ENCODE results near the gene SLC9A8. TPM values are rescaled to one million over a fixed set of nuclear protein-coding genes. Genes with fewer than 3 reads are reported as not detected.

SLC9A8 gene
- total and polyA plus RNA-seq, 7 experiments from 2014 or later, result 6.2 to 42.5 (median 23.6) TPM

GRCh38 chr20:49925901-49926454 is 113.3 kb downstream of the SLC9A8 start:
- no peak for ATAC-seq

GRCh38 chr20:49928411-49929141 is 115.9 kb downstream of the SLC9A8 start:
- H3K4me3 ChIP-seq (ENCODE audit: low read length), result no peak overlapping the region
- H3K27me3 ChIP-seq (ENCODE audit: control insufficient read depth in 2 of 2, insufficient read depth in 2 of 2, low read length in 2 of 2), result no peaks in the 10 kb centered on the region
- peak overlapping the region; percentile 1 for H3K27ac ChIP-seq (ENCODE audit: low read depth, low read length)
- H3K36me3 ChIP-seq (ENCODE audit: control insufficient read depth in 2 of 3, insufficient read depth in 3 of 3, low read length in 3 of 3), result no peaks in the 10 kb centered on the region
- DNase-seq (peak; percentile 60 to 84 (median 79)), ATAC-seq (peak; percentile 99)
- peaks cover 3 to 13% (median 7%) of the 10 kb centered on the region in 7 donors for H3K4me1 Mint-ChIP-seq
- H3K9me3 ChIP-seq (ENCODE audit: control insufficient read depth in 2 of 3, low read length in 3 of 3), result no peaks in the 10 kb centered on the region
- POLR2A ChIA-PET, result interaction anchor here (0.7 kb wide), 1 partner anchor 8 kb away, joined by 3 read pairs; the partner anchor contains the start of gene RNF114
- intact Hi-C loops (cut with micrococcal nuclease), result loop anchor here (1.0 to 5.0 kb wide), 8 partner anchors 8 to 594 kb away; partner anchors contain the start of genes RNF114 (in 2 of the 2) and SPATA2 (in 2 of the 2)
- H3K4me1 ChIP-seq (ENCODE audit: control insufficient read depth in 2 of 2, insufficient read depth in 2 of 2, low read length in 2 of 2), result peaks cover 0 to 8% of the 10 kb centered on the region in 2 donors
- CTCF ChIA-PET, result interaction anchor here (1.0 to 1.8 kb wide), 4 partner anchors 9 to 35 kb away, joined by 3 to 6 read pairs (median 4); no protein-coding TSS in a partner anchor
- peak overlapping the region in 7 of 9 donors; percentile 23 to 93 (median 80) for H3K27ac Mint-ChIP-seq
- H3K36me3 Mint-ChIP-seq, result no peaks in the 10 kb centered on the region
- H3K4me3 Mint-ChIP-seq, result peak overlapping the region in 6 of 10 donors; percentile 30 to 66 (median 54)
- no peaks in the 10 kb centered on the region for H3K9me3 Mint-ChIP-seq
- H3K27me3 Mint-ChIP-seq, result peaks cover 0 to 2% (median 0%) of the 10 kb centered on the region in 5 donors

More at GRCh38 chr20:49925901-49926454, 113.3 kb downstream of the SLC9A8 start:
- Histone ChIP-seq H3K4me1 (ENCODE audit: control insufficient read depth in 2 of 2, insufficient read depth in 2 of 2, low read length in 2 of 2) (peaks cover 0 to 8% of the 10 kb centered on the region in 2 donors), H3K4me3 (ENCODE audit: low read length) (no peak overlapping the region), H3K36me3 (ENCODE audit: control insufficient read depth in 2 of 3, insufficient read depth in 3 of 3, low read length in 3 of 3) (no peaks in the 10 kb centered on the region), H3K27ac (ENCODE audit: low read depth, low read length) (no peak overlapping the region), H3K27me3 (ENCODE audit: control insufficient read depth in 2 of 2, insufficient read depth in 2 of 2, low read length in 2 of 2) (no peaks in the 10 kb centered on the region), H3K9me3 (ENCODE audit: control insufficient read depth in 2 of 3, low read length in 3 of 3) (no peaks in the 10 kb centered on the region)
- Mint-ChIP-seq H3K4me3 (no peak overlapping the region), H3K36me3 (no peaks in the 10 kb centered on the region), H3K4me1 (peaks cover 3 to 13% (median 6%) of the 10 kb centered on the region in 7 donors), H3K27ac (peak overlapping the region in 2 of 9 donors; percentile 2 to 58), H3K9me3 (peaks cover 0 to 1% (median 0%) of the 10 kb centered on the region in 11 donors), H3K27me3 (peaks cover 0 to 2% (median 0%) of the 10 kb centered on the region in 5 donors)
- ChIA-PET CTCF (no interaction called here), POLR2A (interaction anchor here (0.6 kb wide), 1 partner anchor 228 kb away, joined by 3 read pairs; no protein-coding TSS in a partner anchor)
- intact Hi-C loops (cut with micrococcal nuclease), result loop anchor here (5.0 kb wide), 2 partner anchors 39 to 384 kb away; no protein-coding TSS in a partner anchor
- DNase-seq, result no peak

GRCh38 chr20:49929142-49929494 is 116.5 kb downstream of the SLC9A8 start:
- ChIA-PET CTCF (interaction anchor here (1.8 kb wide), 1 partner anchor 13 kb away, joined by 6 read pairs; no protein-coding TSS in a partner anchor), POLR2A (no interaction called here)
- DNase-seq (no peak), ATAC-seq (no peak)
- Histone ChIP-seq H3K4me1 (ENCODE audit: control insufficient read depth in 2 of 2, insufficient read depth in 2 of 2, low read length in 2 of 2) (peaks cover 0 to 8% of the 10 kb centered on the region in 2 donors), H3K27ac (ENCODE audit: low read depth, low read length) (no peak overlapping the region), H3K9me3 (ENCODE audit: control insufficient read depth in 2 of 3, low read length in 3 of 3) (no peaks in the 10 kb centered on the region), H3K4me3 (ENCODE audit: low read length) (no peak overlapping the region), H3K36me3 (ENCODE audit: control insufficient read depth in 2 of 3, insufficient read depth in 3 of 3, low read length in 3 of 3) (no peaks in the 10 kb centered on the region), H3K27me3 (ENCODE audit: control insufficient read depth in 2 of 2, insufficient read depth in 2 of 2, low read length in 2 of 2) (no peaks in the 10 kb centered on the region)
- Mint-ChIP-seq H3K9me3 (peaks cover 0 to under 1% (median 0%) of the 10 kb centered on the region in 11 donors), H3K27me3 (peaks cover 0 to 2% (median 0%) of the 10 kb centered on the region in 5 donors), H3K4me3 (no peak overlapping the region), H3K4me1 (peaks cover 5 to 19% (median 11%) of the 10 kb centered on the region in 7 donors), H3K27ac (peak overlapping the region in 1 of 9 donors; percentile 62), H3K36me3 (no peaks in the 10 kb centered on the region)
- intact Hi-C loops (cut with micrococcal nuclease), result loop anchor here (2.0 to 5.0 kb wide), 4 partner anchors 14 to 387 kb away; partner anchors contain the start of gene SPATA2 (in 1 of the 2)

- no peak for DNase-seq
Measured at GRCh38 chr20:49935746-49936152, 123.1 kb downstream of the SLC9A8 start.

GRCh38 chr20:49936153-49937026 is 123.8 kb downstream of the SLC9A8 start, which contains the start of gene RNF114:
Gene RNF114, plus strand, starts transcription at chr20:49936397. Its CDS starts 16 bp downstream, at chr20:49936413.
- H3K27me3 ChIP-seq (ENCODE audit: control insufficient read depth in 2 of 2, insufficient read depth in 2 of 2, low read length in 2 of 2), result no peaks in the 10 kb centered on the region
- intact Hi-C loops (cut with micrococcal nuclease), result loop anchor here (1.0 to 10.0 kb wide), 14 partner anchors 8 to 1012 kb away; partner anchors contain the start of genes PTPN1 (in 2 of the 2), SNAI1 (in 2 of the 2), SPATA2 (in 2 of the 2) and ADNP (in 1 of the 2)
- peak within 1 kb of the TSS; percentile 83 to 98 (median 95) for H3K27ac Mint-ChIP-seq
- ATAC-seq (peak; percentile 99), DNase-seq (peak; percentile 79 to 92 (median 86))
- peak within 1 kb of the TSS; percentile 95 for H3K27ac ChIP-seq (ENCODE audit: low read depth, low read length)
- H3K4me3 Mint-ChIP-seq, result peak within 1 kb of the TSS; percentile 95 to 100 (median 98)
- H3K27me3 Mint-ChIP-seq, result no peaks in the 10 kb centered on the region
- ChIA-PET CTCF (interaction anchor here (1.0 to 1.5 kb wide), 2 partner anchors 9 to 19 kb away, joined by 3 to 4 read pairs; no protein-coding TSS in a partner anchor), POLR2A (interaction anchor here (0.6 to 4.4 kb wide), 11 partner anchors 8 to 748 kb away, joined by 3 to 44 read pairs (median 4); partner anchors contain the start of gene SPATA2)
- H3K9me3 ChIP-seq (ENCODE audit: control insufficient read depth in 2 of 3, low read length in 3 of 3), result no peaks in the 10 kb centered on the region
- peaks cover 2 to 12% (median 5%) of the 10 kb centered on the region in 5 donors for H3K36me3 Mint-ChIP-seq
- H3K4me3 ChIP-seq (ENCODE audit: low read length), result peak within 1 kb of the TSS; percentile 90
- peaks cover 0 to 2% (median 0%) of the 10 kb centered on the region in 11 donors for H3K9me3 Mint-ChIP-seq
- H3K4me1 ChIP-seq (ENCODE audit: control insufficient read depth in 2 of 2, insufficient read depth in 2 of 2, low read length in 2 of 2), result peaks cover 20 to 27% of the 10 kb centered on the region in 2 donors
- peaks cover 0 to 19% (median 4%) of the 10 kb centered on the region in 3 experiments for H3K36me3 ChIP-seq (ENCODE audit: control insufficient read depth in 2 of 3, insufficient read depth in 3 of 3, low read length in 3 of 3)
- H3K4me1 Mint-ChIP-seq, result peaks cover 36 to 61% (median 53%) of the 10 kb centered on the region in 7 donors

More at GRCh38 chr20:49935746-49936152, 123.1 kb downstream of the SLC9A8 start:
- H3K4me3 Mint-ChIP-seq, result peak overlapping the region; percentile 74 to 100 (median 98)
- Histone ChIP-seq H3K27ac (ENCODE audit: low read depth, low read length) (peak overlapping the region; percentile 95), H3K4me3 (ENCODE audit: low read length) (peak overlapping the region; percentile 43), H3K27me3 (ENCODE audit: control insufficient read depth in 2 of 2, insufficient read depth in 2 of 2, low read length in 2 of 2) (no peaks in the 10 kb centered on the region), H3K4me1 (ENCODE audit: control insufficient read depth in 2 of 2, insufficient read depth in 2 of 2, low read length in 2 of 2) (peaks cover 20 to 27% of the 10 kb centered on the region in 2 donors), H3K9me3 (ENCODE audit: control insufficient read depth in 2 of 3, low read length in 3 of 3) (no peaks in the 10 kb centered on the region), H3K36me3 (ENCODE audit: control insufficient read depth in 2 of 3, insufficient read depth in 3 of 3, low read length in 3 of 3) (peaks cover 0 to 13% (median 4%) of the 10 kb centered on the region in 3 experiments)
- H3K9me3 Mint-ChIP-seq, result peaks cover 0 to 2% (median 0%) of the 10 kb centered on the region in 11 donors
- ChIA-PET CTCF (interaction anchor here (1.0 kb wide), 1 partner anchor 18 kb away, joined by 3 read pairs; no protein-coding TSS in a partner anchor), POLR2A (interaction anchor here (0.6 to 4.4 kb wide), 5 partner anchors 8 to 747 kb away, joined by 3 to 44 read pairs (median 3); partner anchors contain the start of gene SPATA2)
- intact Hi-C loops (cut with micrococcal nuclease), result loop anchor here (1.0 to 10.0 kb wide), 14 partner anchors 7 to 1011 kb away; partner anchors contain the start of genes PTPN1 (in 2 of the 2), SNAI1 (in 2 of the 2), SPATA2 (in 2 of the 2) and ADNP (in 1 of the 2)
- peak overlapping the region in 8 of 9 donors; percentile 59 to 97 (median 93) for H3K27ac Mint-ChIP-seq
- H3K27me3 Mint-ChIP-seq, result no peaks in the 10 kb centered on the region
- peaks cover 33 to 55% (median 47%) of the 10 kb centered on the region in 7 donors for H3K4me1 Mint-ChIP-seq
- H3K36me3 Mint-ChIP-seq, result peaks cover 0 to 6% (median 0%) of the 10 kb centered on the region in 5 donors
- no peak for ATAC-seq

Data from naive thymus-derived CD4-positive, alpha-beta T cell (primary cell).